Endothelial cell (in vitro differentiated cells): ENCODE data around the gene SDK2. TPM values are rescaled to one million over a fixed set of nuclear protein-coding genes. Genes with fewer than 3 reads are reported as not detected.

ENCODE experiments used
- DNase-seq: peaks from one replicate; pipeline ENCODE4 v3.0.0; 2021; ENCODE audit warnings: low spot score
- H3K27ac Mint-ChIP-seq: one replicate; pipeline ENCODE4 v1.8.0; 2021; ENCODE audit warnings: mixed read lengths, inconsistent platforms; ENCODE audit not compliant: unreplicated experiment
- H3K27me3 Mint-ChIP-seq: one replicate; pipeline ENCODE4 v1.8.0; 2021; ENCODE audit warnings: mild to moderate bottlenecking, moderate library complexity, mixed read lengths, inconsistent platforms; ENCODE audit not compliant: unreplicated experiment
- H3K36me3 Mint-ChIP-seq: one replicate; pipeline ENCODE4 v1.8.0; 2021; ENCODE audit warnings: mild to moderate bottlenecking, low read depth, mixed read lengths, inconsistent platforms; ENCODE audit not compliant: unreplicated experiment
- H3K4me1 Mint-ChIP-seq: one replicate; pipeline ENCODE4 v1.8.0; 2021; ENCODE audit warnings: mild to moderate bottlenecking, mixed read lengths, inconsistent platforms; ENCODE audit not compliant: unreplicated experiment
- H3K4me3 Mint-ChIP-seq: one replicate; pipeline ENCODE4 v1.8.0; 2021; ENCODE audit warnings: mild to moderate bottlenecking, mixed read lengths, inconsistent platforms; ENCODE audit not compliant: unreplicated experiment
- H3K9me3 Mint-ChIP-seq: one replicate; pipeline ENCODE4 v1.8.0; 2021; ENCODE audit warnings: mixed read lengths, inconsistent platforms; ENCODE audit not compliant: unreplicated experiment
- total RNA-seq: library from RNA; stranded (reverse); fragmentation: NEBNext Ultra II Directional; extraction: Animal tissue kit (Norgen Biotek cat#: 25700); gene quantifications from one replicate; pipeline ENCODE4 v1.2.1, GENCODE V29; 2021; ENCODE audit not compliant: unreplicated experiment
- TF ChIP-seq, protein P1 (sequence below): fragments of 200-600 bp; sonication (generic); IDR thresholded peaks from one replicate; pipeline ENCODE4 v1.5.0; 2021; ENCODE audit warnings: antibody characterized with exemption; ENCODE audit not compliant: unreplicated experiment

The SDK2 gene
- total RNA-seq, 1 donor from 2014 or later = 2.4 TPM

DNA sequence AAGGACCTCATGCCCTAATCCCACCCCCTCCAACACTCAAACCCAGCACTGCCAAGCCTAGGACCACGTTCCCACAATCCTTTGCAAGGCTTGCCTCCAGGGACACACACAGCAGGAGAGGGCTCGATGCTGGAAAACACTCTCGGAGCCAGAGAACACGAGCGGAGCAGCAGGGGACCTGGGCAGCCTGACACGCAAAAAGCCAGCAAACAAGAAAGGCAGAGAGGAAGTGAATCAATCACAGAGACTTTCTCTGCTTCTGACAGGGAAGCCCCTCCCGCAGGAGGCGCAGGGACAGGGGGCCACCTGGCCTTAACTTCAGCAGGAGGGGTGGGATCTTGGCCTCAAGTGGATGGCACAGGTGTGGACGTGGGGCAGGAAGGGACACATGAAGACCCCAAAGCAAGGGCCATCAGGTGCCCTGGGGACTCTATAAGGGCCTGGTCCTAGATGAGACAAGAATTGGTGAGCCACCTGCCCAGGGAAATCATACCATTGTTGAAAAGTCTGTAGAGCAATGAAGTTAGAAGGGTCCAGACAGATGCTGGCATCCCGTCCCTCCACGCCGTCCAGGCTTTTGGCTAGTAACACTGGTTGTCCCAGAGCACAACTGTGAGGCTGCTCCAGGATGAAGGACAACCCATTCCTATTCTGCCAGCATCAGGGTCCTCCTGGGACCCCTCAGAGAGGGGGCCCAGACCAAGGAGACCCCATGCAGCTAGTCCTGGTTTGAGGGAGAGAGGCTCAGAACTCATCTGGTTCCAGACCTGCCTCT, 2.2 kb downstream of the SDK2 start:
- Mint-ChIP-seq H3K27ac (no peak overlapping the region), H3K27me3 (peaks cover 11% of the 10 kb centered on the region), H3K9me3 (no peaks in the 10 kb centered on the region), H3K36me3 (no peaks in the 10 kb centered on the region), H3K4me3 (no peak overlapping the region), H3K4me1 (peaks cover 2% of the 10 kb centered on the region)
- TF ChIP-seq, protein P1, sequence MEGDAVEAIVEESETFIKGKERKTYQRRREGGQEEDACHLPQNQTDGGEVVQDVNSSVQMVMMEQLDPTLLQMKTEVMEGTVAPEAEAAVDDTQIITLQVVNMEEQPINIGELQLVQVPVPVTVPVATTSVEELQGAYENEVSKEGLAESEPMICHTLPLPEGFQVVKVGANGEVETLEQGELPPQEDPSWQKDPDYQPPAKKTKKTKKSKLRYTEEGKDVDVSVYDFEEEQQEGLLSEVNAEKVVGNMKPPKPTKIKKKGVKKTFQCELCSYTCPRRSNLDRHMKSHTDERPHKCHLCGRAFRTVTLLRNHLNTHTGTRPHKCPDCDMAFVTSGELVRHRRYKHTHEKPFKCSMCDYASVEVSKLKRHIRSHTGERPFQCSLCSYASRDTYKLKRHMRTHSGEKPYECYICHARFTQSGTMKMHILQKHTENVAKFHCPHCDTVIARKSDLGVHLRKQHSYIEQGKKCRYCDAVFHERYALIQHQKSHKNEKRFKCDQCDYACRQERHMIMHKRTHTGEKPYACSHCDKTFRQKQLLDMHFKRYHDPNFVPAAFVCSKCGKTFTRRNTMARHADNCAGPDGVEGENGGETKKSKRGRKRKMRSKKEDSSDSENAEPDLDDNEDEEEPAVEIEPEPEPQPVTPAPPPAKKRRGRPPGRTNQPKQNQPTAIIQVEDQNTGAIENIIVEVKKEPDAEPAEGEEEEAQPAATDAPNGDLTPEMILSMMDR = no peak
- no peak for DNase-seq

DNA sequence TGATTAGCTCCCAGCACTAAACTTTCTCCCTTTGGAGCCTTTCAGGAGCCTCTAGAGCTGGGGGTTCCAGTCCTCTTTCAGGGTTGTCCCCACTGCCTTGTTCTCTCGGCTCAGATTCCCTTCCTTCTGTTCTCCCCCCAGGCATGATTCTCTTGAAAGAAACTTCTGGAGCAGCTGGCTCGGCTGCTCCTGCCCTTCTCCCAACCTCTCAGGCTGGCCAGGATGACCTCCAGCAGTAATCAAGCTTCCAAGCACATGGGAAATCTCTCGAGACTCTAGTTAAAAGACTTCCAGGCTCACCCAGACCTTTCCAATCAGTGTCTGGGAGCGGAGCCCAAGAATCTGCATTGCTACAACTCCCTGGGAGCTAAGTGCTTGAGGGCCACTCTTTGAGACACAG, 3.6 kb downstream of the SDK2 start:
- H3K27ac Mint-ChIP-seq = no peak overlapping the region
- H3K27me3 Mint-ChIP-seq = peaks cover 8% of the 10 kb centered on the region
- DNase-seq = no peak
- TF ChIP-seq, protein P1 = no peak
- peaks cover 2% of the 10 kb centered on the region for H3K4me1 Mint-ChIP-seq
- H3K4me3 Mint-ChIP-seq = no peak overlapping the region
- no peaks in the 10 kb centered on the region for H3K36me3 Mint-ChIP-seq
- no peaks in the 10 kb centered on the region for H3K9me3 Mint-ChIP-seq

DNA sequence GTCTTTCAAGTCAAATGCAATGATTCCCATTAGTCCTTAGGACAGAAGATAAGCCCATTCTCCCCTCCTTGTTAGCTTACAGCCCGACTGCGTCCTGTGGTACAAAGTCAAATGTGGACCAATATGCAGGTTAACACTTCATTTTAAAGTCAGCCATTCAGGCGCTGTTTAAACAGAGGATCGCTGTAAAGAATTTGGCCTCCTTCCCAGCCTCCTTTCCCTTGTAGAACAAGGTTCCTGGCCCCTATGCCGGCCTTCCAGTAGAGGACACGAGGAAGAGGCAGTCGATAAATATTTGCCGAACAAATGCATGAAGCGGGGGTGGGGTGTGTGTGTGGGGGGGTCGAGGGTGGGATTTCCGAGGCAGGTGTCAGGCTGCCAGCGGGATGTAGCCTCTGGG, 4.3 kb downstream of the SDK2 start:
- H3K4me3 Mint-ChIP-seq = no peak overlapping the region
- no peak for DNase-seq
- no peaks in the 10 kb centered on the region for H3K9me3 Mint-ChIP-seq
- no peak overlapping the region for H3K27ac Mint-ChIP-seq
- H3K36me3 Mint-ChIP-seq = no peaks in the 10 kb centered on the region
- TF ChIP-seq, protein P1 = no peak
- H3K4me1 Mint-ChIP-seq = peaks cover 2% of the 10 kb centered on the region
- peaks cover 11% of the 10 kb centered on the region for H3K27me3 Mint-ChIP-seq

DNA sequence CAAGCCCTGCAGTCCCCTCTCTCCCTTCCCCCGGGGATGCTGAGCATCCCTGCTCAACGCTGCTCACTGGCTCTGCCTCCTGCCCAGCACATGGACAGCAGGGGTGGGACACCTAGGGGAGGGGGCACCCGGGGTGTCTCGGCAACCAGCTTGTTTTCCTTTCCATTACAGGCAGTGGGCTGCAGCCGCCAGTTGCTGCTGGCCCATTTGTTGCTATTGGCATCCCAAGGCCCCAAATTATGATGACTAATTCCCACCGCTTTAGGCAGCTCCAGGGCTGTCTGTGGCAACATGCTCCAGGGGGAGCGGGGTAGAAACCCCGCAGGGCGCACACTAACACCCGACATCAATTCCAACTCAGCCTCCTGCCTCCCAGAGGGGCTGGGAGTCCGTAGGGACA, 4.9 kb downstream of the SDK2 start:
- no peak for DNase-seq
- Mint-ChIP-seq H3K9me3 (no peaks in the 10 kb centered on the region), H3K4me3 (no peak overlapping the region), H3K4me1 (peaks cover 2% of the 10 kb centered on the region), H3K36me3 (no peaks in the 10 kb centered on the region), H3K27me3 (peaks cover 11% of the 10 kb centered on the region), H3K27ac (no peak overlapping the region)
- TF ChIP-seq, protein P1 = no peak

DNA sequence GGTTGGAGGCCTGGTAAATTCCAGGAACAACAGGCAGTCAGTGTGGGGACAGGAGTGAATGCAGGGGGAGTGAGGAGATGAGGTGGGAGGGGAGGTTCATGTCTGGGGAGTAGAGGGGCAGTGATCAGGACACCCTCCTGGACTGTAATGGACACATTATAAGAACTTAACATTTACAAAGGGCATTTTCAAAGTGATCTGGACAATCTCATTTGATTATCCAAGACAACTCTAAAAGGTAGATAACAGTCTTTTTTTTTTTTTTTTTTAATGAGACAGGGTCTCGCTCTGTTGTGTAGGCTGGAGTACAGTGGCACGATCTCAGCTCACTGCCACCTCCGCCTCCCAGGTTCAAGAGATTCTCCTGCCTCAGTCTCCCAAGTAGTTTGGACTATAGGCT, 5.7 kb downstream of the SDK2 start:
- no peaks in the 10 kb centered on the region for H3K9me3 Mint-ChIP-seq
- no peak overlapping the region for H3K27ac Mint-ChIP-seq
- H3K4me3 Mint-ChIP-seq = no peak overlapping the region
- no peaks in the 10 kb centered on the region for H3K4me1 Mint-ChIP-seq
- DNase-seq = no peak
- H3K27me3 Mint-ChIP-seq = peaks cover 11% of the 10 kb centered on the region
- H3K36me3 Mint-ChIP-seq = no peaks in the 10 kb centered on the region
- TF ChIP-seq, protein P1 = no peak
